HEK293T (cell line): ENCODE data around the gene STH.

Source experiments
- CTCF ChIA-PET: fragments of 350-600 bp; formaldehyde crosslinking; extraction: SDS; loops from one replicate; lab custom pipeline; 2021; ENCODE audit warnings: antibody characterized with exemption, inconsistent platforms; lab: Yijun Ruan, JAX
- POLR2A ChIA-PET: fragments of 350-600 bp; formaldehyde crosslinking; extraction: SDS; loops from one replicate; lab custom pipeline; 2020; ENCODE audit warnings: antibody characterized with exemption, inconsistent platforms; lab: Yijun Ruan, JAX
- DNase-seq: peaks from one replicate; pipeline ENCODE4 v3.0.0; 2012; ENCODE audit warnings: mixed read lengths; ENCODE audit errors: extremely low spot score
- ARNT ChIP-seq: fragments of 450-650 bp; IDR thresholded peaks from 2 replicates; pipeline ENCODE4 v1.6.1; 2017; ENCODE audit warnings: mild to moderate bottlenecking
- BHLHE40 ChIP-seq: fragments of 450-650 bp; IDR thresholded peaks from 2 replicates; pipeline ENCODE4 v1.6.1; 2016; ENCODE audit warnings: mild to moderate bottlenecking, moderate library complexity, borderline replicate concordance
- CTBP1 ChIP-seq: fragments of 450-650 bp; IDR thresholded peaks from 2 replicates; pipeline ENCODE4 v1.6.1; 2016; ENCODE audit warnings: borderline replicate concordance
- ELF4 ChIP-seq: fragments of 450-650 bp; IDR thresholded peaks from 2 replicates; pipeline ENCODE4 v1.6.1; 2017; ENCODE audit warnings: antibody characterized with exemption
- FOXA1 ChIP-seq: fragments of 450-650 bp; IDR thresholded peaks from 2 replicates; pipeline ENCODE4 v1.6.1; 2016; ENCODE audit warnings: mild to moderate bottlenecking
- FOXK2 ChIP-seq: fragments of 450-650 bp; IDR thresholded peaks from 2 replicates; pipeline ENCODE4 v1.6.1; 2016; ENCODE audit warnings: mild to moderate bottlenecking
- FOXM1 ChIP-seq: fragments of 450-650 bp; IDR thresholded peaks from 2 replicates; pipeline ENCODE4 v1.6.1; 2017; ENCODE audit warnings: mild to moderate bottlenecking, borderline replicate concordance
- HDGF ChIP-seq: fragments of 450-650 bp; IDR thresholded peaks from 2 replicates; pipeline ENCODE4 v1.6.1; 2017; ENCODE audit warnings: antibody characterized with exemption, borderline replicate concordance
- L3MBTL2 ChIP-seq: fragments of 450-650 bp; conservative IDR thresholded peaks from 2 replicates; pipeline ENCODE4 v1.6.1; 2016; ENCODE audit warnings: mild to moderate bottlenecking
- LEF1 ChIP-seq: fragments of 450-650 bp; IDR thresholded peaks from 2 replicates; pipeline ENCODE4 v1.6.1; 2017; ENCODE audit warnings: mild to moderate bottlenecking, borderline replicate concordance
- NFRKB ChIP-seq: fragments of 450-650 bp; IDR thresholded peaks from 2 replicates; pipeline ENCODE4 v1.6.1; 2016; ENCODE audit warnings: mild to moderate bottlenecking, moderate library complexity
- PKNOX1 ChIP-seq: fragments of 450-650 bp; IDR thresholded peaks from 2 replicates; pipeline ENCODE4 v1.6.1; 2016
- SP1 ChIP-seq: fragments of 450-650 bp; IDR thresholded peaks from 2 replicates; pipeline ENCODE4 v1.6.1; 2017
- SUZ12 ChIP-seq: fragments of 450-650 bp; IDR thresholded peaks from 2 replicates; pipeline ENCODE4 v1.6.1; 2016; ENCODE audit warnings: mild to moderate bottlenecking
- TARDBP ChIP-seq: fragments of 450-650 bp; IDR thresholded peaks from 2 replicates; pipeline ENCODE4 v1.6.1; 2016
- ZNF384 ChIP-seq: fragments of 450-650 bp; IDR thresholded peaks from 2 replicates; pipeline ENCODE4 v1.6.1; 2016

Gene STH

DNA sequence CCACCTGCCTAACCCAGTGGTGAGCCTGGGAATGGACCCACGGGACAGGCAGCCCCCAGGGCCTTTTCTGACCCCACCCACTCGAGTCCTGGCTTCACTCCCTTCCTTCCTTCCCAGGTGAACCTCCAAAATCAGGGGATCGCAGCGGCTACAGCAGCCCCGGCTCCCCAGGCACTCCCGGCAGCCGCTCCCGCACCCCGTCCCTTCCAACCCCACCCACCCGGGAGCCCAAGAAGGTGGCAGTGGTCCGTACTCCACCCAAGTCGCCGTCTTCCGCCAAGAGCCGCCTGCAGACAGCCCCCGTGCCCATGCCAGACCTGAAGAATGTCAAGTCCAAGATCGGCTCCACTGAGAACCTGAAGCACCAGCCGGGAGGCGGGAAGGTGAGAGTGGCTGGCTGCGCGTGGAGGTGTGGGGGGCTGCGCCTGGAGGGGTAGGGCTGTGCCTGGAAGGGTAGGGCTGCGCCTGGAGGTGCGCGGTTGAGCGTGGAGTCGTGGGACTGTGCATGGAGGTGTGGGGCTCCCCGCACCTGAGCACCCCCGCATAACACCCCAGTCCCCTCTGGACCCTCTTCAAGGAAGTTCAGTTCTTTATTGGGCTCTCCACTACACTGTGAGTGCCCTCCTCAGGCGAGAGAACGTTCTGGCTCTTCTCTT is 2.6 kb upstream of the STH start:
- TF ChIP-seq SP1 (no peak), ELF4 (no peak), FOXK2 (no peak), ZNF384 (no peak), BHLHE40 (no peak)
- ChIA-PET POLR2A (no interaction called here), CTCF (no interaction called here)
- DNase-seq = no peak

GRCh38 chr17:45997166-45997565 is 1.9 kb upstream of the STH start:
- POLR2A ChIA-PET = no interaction called here
- no peak for DNase-seq
- TF ChIP-seq ELF4 = no peak
- TF ChIP-seq L3MBTL2 = no peak
- no peak for TF ChIP-seq FOXM1
- TF ChIP-seq FOXK2 = no peak
- TF ChIP-seq ARNT = no peak
- TF ChIP-seq ZNF384 = no peak
- no peak for TF ChIP-seq SP1
- CTCF ChIA-PET = no interaction called here

DNA sequence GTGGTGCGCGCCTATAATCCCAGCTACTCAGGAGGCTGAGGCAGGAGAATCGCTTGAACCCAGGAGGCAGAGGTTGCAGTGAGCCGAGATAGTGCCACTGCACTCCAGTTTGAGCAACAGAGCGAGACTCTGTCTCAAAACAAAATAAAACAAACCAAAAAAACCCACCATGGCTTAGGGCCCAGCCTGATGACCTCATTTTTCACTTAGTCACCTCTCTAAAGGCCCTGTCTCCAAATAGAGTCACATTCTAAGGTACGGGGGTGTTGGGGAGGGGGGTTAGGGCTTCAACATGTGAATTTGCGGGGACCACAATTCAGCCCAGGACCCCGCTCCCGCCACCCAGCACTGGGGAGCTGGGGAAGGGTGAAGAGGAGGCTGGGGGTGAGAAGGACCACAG is 1.4 kb upstream of the STH start:
- POLR2A ChIA-PET = no interaction called here
- no peak for DNase-seq
- TF ChIP-seq FOXM1 (no peak), SUZ12 (no peak), BHLHE40 (no peak), FOXA1 (no peak), LEF1 (no peak), NFRKB (no peak), TARDBP (no peak), HDGF (no peak), ARNT (no peak)
- CTCF ChIA-PET = interaction anchor here (0.9 kb wide), 1 partner anchor 217 kb away, joined by 4 read pairs; no protein-coding TSS in a partner anchor

DNA sequence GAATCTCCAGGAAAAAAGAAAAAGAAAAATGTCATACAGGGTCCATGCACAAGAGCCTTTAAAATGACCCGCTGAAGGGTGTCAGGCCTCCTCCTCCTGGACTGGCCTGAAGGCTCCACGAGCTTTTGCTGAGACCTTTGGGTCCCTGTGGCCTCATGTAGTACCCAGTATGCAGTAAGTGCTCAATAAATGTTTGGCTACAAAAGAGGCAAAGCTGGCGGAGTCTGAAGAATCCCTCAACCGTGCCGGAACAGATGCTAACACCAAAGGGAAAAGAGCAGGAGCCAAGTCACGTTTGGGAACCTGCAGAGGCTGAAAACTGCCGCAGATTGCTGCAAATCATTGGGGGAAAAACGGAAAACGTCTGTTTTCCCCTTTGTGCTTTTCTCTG is 845 bp downstream of the STH start:
- no peak for DNase-seq
- ChIA-PET POLR2A (interaction anchor here (1.0 kb wide), 1 partner anchor 267 kb away, joined by 3 read pairs; no protein-coding TSS in a partner anchor), CTCF (interaction anchor here (1.5 to 3.4 kb wide), 2 partner anchors 9 to 212 kb away, joined by 4 to 24 read pairs; no protein-coding TSS in a partner anchor)
- TF ChIP-seq LEF1 (no peak), NFRKB (no peak), BHLHE40 (no peak), TARDBP (no peak), SUZ12 (no peak), SP1 (no peak)

- TF ChIP-seq L3MBTL2 = no peak
- no peak for TF ChIP-seq LEF1
- no peak for TF ChIP-seq FOXK2
- TF ChIP-seq ELF4 = no peak
- TF ChIP-seq ARNT = no peak
- TF ChIP-seq FOXA1 = no peak
- no peak for TF ChIP-seq CTBP1
- TF ChIP-seq HDGF = no peak
- TF ChIP-seq BHLHE40 = no peak
- no peak for TF ChIP-seq SP1
- no peak for TF ChIP-seq FOXM1
- TF ChIP-seq TARDBP = no peak
- TF ChIP-seq NFRKB = no peak
- no peak for TF ChIP-seq PKNOX1
- no peak for TF ChIP-seq ZNF384
- TF ChIP-seq SUZ12 = no peak
- ChIA-PET POLR2A (interaction anchor here (1.0 kb wide), 1 partner anchor 266 kb away, joined by 3 read pairs; no protein-coding TSS in a partner anchor), CTCF (interaction anchor here (1.5 to 3.4 kb wide), 2 partner anchors 10 to 212 kb away, joined by 4 to 24 read pairs; no protein-coding TSS in a partner anchor)
- DNase-seq = no peak
Measured at GRCh38 chr17:46000292-46000691, 1.2 kb downstream of the STH start.

- DNase-seq = no peak
- TF ChIP-seq L3MBTL2 (no peak), FOXA1 (no peak), ELF4 (no peak), SUZ12 (no peak), PKNOX1 (no peak), CTBP1 (no peak), BHLHE40 (no peak), ARNT (no peak), NFRKB (no peak), ZNF384 (no peak)
- ChIA-PET POLR2A (interaction anchor here (1.0 kb wide), 1 partner anchor 266 kb away, joined by 3 read pairs; no protein-coding TSS in a partner anchor), CTCF (interaction anchor here (0.5 to 3.4 kb wide), 3 partner anchors 10 to 299 kb away, joined by 4 to 24 read pairs (median 6); no protein-coding TSS in a partner anchor)
Measured at GRCh38 chr17:46000757-46001156, 1.7 kb downstream of the STH start.
